HEK293T (cell line): ENCODE results near the gene BCR.

Source experiments
- CTCF ChIA-PET: fragments of 350-600 bp; formaldehyde crosslinking; extraction: SDS; loops from one replicate; lab custom pipeline; 2021; ENCODE audit warnings: antibody characterized with exemption, inconsistent platforms; lab: Yijun Ruan, JAX
- POLR2A ChIA-PET: fragments of 350-600 bp; formaldehyde crosslinking; extraction: SDS; loops from one replicate; lab custom pipeline; 2020; ENCODE audit warnings: antibody characterized with exemption, inconsistent platforms; lab: Yijun Ruan, JAX
- DNase-seq: peaks from one replicate; pipeline ENCODE4 v3.0.0; 2012; ENCODE audit warnings: mixed read lengths; ENCODE audit errors: extremely low spot score
- ARNT ChIP-seq: fragments of 450-650 bp; IDR thresholded peaks from 2 replicates; pipeline ENCODE4 v1.6.1; 2017; ENCODE audit warnings: mild to moderate bottlenecking
- BHLHE40 ChIP-seq: fragments of 450-650 bp; IDR thresholded peaks from 2 replicates; pipeline ENCODE4 v1.6.1; 2016; ENCODE audit warnings: mild to moderate bottlenecking, moderate library complexity, borderline replicate concordance
- CTBP1 ChIP-seq: fragments of 450-650 bp; IDR thresholded peaks from 2 replicates; pipeline ENCODE4 v1.6.1; 2016; ENCODE audit warnings: borderline replicate concordance
- ELF4 ChIP-seq: fragments of 450-650 bp; IDR thresholded peaks from 2 replicates; pipeline ENCODE4 v1.6.1; 2017; ENCODE audit warnings: antibody characterized with exemption
- FOXA1 ChIP-seq: fragments of 450-650 bp; IDR thresholded peaks from 2 replicates; pipeline ENCODE4 v1.6.1; 2016; ENCODE audit warnings: mild to moderate bottlenecking
- FOXK2 ChIP-seq: fragments of 450-650 bp; IDR thresholded peaks from 2 replicates; pipeline ENCODE4 v1.6.1; 2016; ENCODE audit warnings: mild to moderate bottlenecking
- FOXM1 ChIP-seq: fragments of 450-650 bp; IDR thresholded peaks from 2 replicates; pipeline ENCODE4 v1.6.1; 2017; ENCODE audit warnings: mild to moderate bottlenecking, borderline replicate concordance
- HDGF ChIP-seq: fragments of 450-650 bp; IDR thresholded peaks from 2 replicates; pipeline ENCODE4 v1.6.1; 2017; ENCODE audit warnings: antibody characterized with exemption, borderline replicate concordance
- L3MBTL2 ChIP-seq: fragments of 450-650 bp; conservative IDR thresholded peaks from 2 replicates; pipeline ENCODE4 v1.6.1; 2016; ENCODE audit warnings: mild to moderate bottlenecking
- LEF1 ChIP-seq: fragments of 450-650 bp; IDR thresholded peaks from 2 replicates; pipeline ENCODE4 v1.6.1; 2017; ENCODE audit warnings: mild to moderate bottlenecking, borderline replicate concordance
- NFRKB ChIP-seq: fragments of 450-650 bp; IDR thresholded peaks from 2 replicates; pipeline ENCODE4 v1.6.1; 2016; ENCODE audit warnings: mild to moderate bottlenecking, moderate library complexity
- SP1 ChIP-seq: fragments of 450-650 bp; IDR thresholded peaks from 2 replicates; pipeline ENCODE4 v1.6.1; 2017
- SUZ12 ChIP-seq: fragments of 450-650 bp; IDR thresholded peaks from 2 replicates; pipeline ENCODE4 v1.6.1; 2016; ENCODE audit warnings: mild to moderate bottlenecking
- TARDBP ChIP-seq: fragments of 450-650 bp; IDR thresholded peaks from 2 replicates; pipeline ENCODE4 v1.6.1; 2016
- ZNF384 ChIP-seq: fragments of 450-650 bp; IDR thresholded peaks from 2 replicates; pipeline ENCODE4 v1.6.1; 2016
- TF ChIP-seq, protein P1 (sequence below): fragments of 450-650 bp; IDR thresholded peaks from 2 replicates; pipeline ENCODE4 v1.6.1; 2016

BCR gene

DNA sequence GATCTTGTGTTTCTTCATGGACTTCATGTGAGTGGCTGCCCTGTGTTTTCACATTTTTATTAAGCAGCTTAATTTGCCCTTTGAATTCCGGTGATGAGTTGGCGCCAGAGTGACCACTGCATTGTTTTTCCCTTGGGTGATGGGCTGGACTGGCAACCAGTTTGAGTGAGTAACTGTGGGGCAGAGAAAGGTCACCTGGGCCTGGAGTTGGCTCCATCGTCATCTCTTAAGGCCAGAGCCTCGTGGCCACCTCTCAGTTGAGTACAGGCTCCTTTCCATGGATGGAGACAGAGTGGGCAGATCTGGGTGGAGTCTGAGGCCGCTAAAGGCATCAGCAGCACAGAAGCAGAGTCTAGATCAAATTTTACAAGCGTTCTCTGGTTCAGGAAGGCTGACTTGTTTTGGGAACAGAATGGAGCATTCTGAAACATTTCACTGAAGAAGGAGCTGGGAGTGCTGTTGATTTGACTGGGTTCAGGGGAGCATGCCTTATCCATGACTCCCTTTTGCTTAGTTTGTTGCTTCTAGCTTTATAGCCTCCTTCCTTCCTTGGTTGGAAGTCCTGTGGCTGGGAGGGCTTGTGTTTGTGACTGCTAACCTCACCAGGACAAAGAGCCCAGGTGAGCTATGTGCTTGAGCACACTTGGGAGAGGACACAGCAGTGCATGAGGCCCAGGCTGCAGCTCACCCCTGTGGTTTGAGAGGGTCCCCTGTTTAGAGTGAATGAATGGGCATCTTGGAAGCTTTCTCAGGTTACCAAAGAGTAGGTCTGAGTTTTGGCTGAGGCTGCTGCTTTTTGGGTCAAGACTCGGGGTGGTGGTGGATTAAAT lies 7.8 kb downstream of the BCR start:
- ChIA-PET POLR2A (no interaction called here), CTCF (interaction anchor here (0.6 to 1.5 kb wide), 3 partner anchors 11 to 102 kb away, joined by 3 to 4 read pairs (median 3); no protein-coding TSS in a partner anchor)
- no peak for DNase-seq
- TF ChIP-seq ZNF384 (no peak), FOXM1 (no peak), FOXA1 (no peak), LEF1 (no peak), SUZ12 (no peak)

DNA sequence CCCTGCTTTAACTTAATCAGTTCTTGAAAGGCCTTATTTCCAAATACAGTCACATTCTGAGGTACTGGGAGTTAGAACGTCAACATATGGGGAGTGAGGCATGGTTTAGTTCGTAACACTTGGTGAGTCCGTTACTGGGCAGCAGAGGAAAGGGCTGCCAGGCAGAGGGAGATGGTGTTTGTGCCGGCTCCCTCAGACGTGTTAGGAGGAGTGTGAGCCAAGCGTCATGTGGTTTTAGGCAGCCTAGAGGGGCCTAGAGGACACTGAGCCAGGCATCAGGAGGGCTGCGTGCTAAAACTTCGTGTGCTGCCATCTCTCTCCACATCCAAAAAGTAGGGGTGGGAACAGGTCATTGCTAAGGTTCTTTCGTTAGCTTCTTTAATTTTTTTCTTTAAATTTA lies 10.2 kb downstream of the BCR start:
- CTCF ChIA-PET, result interaction anchor here (0.9 kb wide), 1 partner anchor 8 kb away, joined by 3 read pairs; no protein-coding TSS in a partner anchor
- DNase-seq, result no peak
- POLR2A ChIA-PET, result no interaction called here
- no peak for TF ChIP-seq ELF4
- no peak for TF ChIP-seq LEF1
- no peak for TF ChIP-seq BHLHE40
- no peak for TF ChIP-seq FOXA1
- TF ChIP-seq FOXM1, result no peak
- no peak for TF ChIP-seq CTBP1

DNA sequence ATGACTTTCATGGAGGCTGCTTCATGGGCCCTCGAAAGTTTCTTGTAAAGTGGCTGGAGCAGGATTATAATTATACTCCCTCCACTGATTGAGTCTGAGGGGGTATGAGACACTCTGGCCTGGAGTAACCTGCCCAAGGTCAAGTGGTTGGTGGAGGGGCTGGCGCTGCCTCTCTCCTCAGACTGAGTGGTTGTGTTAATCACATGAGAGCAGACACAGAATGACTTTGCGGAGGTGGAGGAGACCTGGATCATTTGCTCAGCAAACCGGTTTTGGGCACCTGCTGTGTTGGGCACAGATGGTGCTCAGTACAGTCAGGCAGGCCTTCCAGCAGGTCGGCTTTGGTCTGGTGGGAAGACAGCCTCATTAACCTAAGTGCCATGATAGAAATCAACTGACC lies 11.8 kb downstream of the BCR start:
- POLR2A ChIA-PET, result no interaction called here
- CTCF ChIA-PET, result no interaction called here
- DNase-seq, result no peak
- TF ChIP-seq ELF4, result no peak
- TF ChIP-seq ARNT, result no peak
- TF ChIP-seq ZNF384, result no peak
- no peak for TF ChIP-seq FOXA1
- no peak for TF ChIP-seq CTBP1
- no peak for TF ChIP-seq HDGF
- TF ChIP-seq LEF1, result no peak
- TF ChIP-seq L3MBTL2, result no peak
- TF ChIP-seq FOXM1, result no peak
- TF ChIP-seq, protein P1, sequence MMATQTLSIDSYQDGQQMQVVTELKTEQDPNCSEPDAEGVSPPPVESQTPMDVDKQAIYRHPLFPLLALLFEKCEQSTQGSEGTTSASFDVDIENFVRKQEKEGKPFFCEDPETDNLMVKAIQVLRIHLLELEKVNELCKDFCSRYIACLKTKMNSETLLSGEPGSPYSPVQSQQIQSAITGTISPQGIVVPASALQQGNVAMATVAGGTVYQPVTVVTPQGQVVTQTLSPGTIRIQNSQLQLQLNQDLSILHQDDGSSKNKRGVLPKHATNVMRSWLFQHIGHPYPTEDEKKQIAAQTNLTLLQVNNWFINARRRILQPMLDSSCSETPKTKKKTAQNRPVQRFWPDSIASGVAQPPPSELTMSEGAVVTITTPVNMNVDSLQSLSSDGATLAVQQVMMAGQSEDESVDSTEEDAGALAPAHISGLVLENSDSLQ, result no peak

DNA sequence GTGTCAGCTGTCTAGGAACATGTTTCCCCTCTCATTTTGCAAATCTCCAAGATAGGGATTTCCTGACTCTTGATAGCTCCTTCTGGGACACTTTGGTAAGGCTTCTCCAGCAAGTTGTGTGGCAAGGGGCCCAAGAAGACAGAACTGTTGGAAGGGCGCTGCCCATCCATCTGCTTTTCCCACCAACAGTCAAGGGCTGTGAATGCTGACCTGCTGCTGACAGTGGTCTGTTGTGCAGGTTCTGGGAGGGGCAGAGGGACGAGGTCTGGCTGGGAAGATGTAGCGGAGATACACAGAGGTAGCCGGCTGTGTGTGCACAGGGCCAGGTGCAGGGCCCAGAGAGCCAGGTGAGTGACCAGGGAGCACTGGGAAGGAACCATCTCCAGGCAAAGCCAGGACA lies 12.2 kb downstream of the BCR start:
- CTCF ChIA-PET, result no interaction called here
- no peak for TF ChIP-seq BHLHE40
- no peak for TF ChIP-seq SUZ12
- TF ChIP-seq SP1, result no peak
- no peak for TF ChIP-seq CTBP1
- no peak for TF ChIP-seq ELF4
- TF ChIP-seq FOXA1, result no peak
- TF ChIP-seq ZNF384, result no peak
- no peak for TF ChIP-seq TARDBP
- TF ChIP-seq ARNT, result no peak
- TF ChIP-seq LEF1, result no peak
- TF ChIP-seq NFRKB, result no peak
- TF ChIP-seq, protein P1, result no peak
- no peak for TF ChIP-seq FOXM1
- TF ChIP-seq L3MBTL2, result no peak
- no peak for TF ChIP-seq HDGF
- POLR2A ChIA-PET, result no interaction called here
- no peak for DNase-seq

DNA sequence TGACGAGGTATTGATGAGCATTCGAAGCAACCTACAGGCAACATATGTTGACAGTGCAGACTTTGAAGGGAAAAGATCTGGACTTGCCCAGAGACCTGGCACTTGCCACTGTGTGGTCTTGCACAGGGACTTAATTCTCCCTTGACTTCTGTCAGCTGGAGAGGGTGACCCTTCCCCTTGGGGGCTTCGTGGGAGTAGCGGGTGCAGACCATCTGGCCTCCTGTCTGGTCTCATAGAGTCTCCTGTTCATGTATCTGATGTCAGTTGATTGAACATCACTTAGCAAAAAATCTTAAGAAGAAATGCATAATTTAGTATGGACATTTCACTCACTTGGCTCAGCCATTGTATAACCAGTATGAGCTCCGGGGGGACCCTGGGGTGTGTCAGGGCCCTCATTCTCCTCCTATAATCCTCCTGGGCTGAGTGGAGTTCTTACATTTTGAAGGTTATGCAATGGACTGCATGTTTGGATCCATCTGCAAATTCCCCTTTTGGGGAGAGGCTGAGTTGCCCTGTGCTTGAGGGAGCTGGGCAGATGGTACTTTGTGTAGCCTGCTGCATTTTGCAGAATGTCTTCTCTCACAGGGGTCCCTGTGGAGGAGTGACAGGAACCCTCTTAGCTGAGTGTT lies 13.0 kb downstream of the BCR start:
- DNase-seq, result no peak
- ChIA-PET CTCF (no interaction called here), POLR2A (no interaction called here)
- no peak for TF ChIP-seq L3MBTL2
- TF ChIP-seq LEF1, result no peak
- no peak for TF ChIP-seq ZNF384
- no peak for TF ChIP-seq SP1
- TF ChIP-seq SUZ12, result no peak
- TF ChIP-seq FOXK2, result no peak
- no peak for TF ChIP-seq NFRKB
- TF ChIP-seq ELF4, result no peak
- no peak for TF ChIP-seq BHLHE40
- TF ChIP-seq HDGF, result no peak
- TF ChIP-seq ARNT, result no peak
- TF ChIP-seq TARDBP, result no peak
- TF ChIP-seq FOXA1, result no peak

DNA sequence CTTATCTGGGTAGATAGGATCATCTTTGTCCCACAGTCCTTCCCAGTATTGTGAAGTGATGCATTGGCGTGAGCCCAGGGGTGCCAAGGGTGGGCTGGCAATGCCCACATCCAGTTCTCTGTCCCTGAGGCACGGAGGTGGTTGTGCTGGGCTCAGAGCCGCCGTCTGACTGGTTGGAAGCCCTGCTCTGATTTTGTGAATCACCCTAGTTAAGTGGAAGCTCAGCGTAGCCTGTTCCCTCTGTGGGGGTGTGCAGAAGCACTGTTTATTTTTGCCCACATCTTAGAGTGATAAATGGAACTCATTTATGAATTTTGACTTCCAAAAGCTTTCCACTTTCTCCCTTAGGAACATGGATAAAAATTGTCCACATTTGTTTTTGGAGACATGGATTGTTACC lies 13.6 kb downstream of the BCR start:
- TF ChIP-seq BHLHE40, result no peak
- TF ChIP-seq FOXM1, result no peak
- TF ChIP-seq SUZ12, result no peak
- no peak for TF ChIP-seq FOXK2
- no peak for TF ChIP-seq HDGF
- TF ChIP-seq LEF1, result no peak
- TF ChIP-seq NFRKB, result no peak
- TF ChIP-seq SP1, result no peak
- POLR2A ChIA-PET, result no interaction called here
- no peak for DNase-seq
- CTCF ChIA-PET, result no interaction called here
